Measurements from ENCODE around the gene SETBP1.

The SETBP1 gene

GRCh38 chr18:44987371-44987770, 306.7 kb downstream of the SETBP1 start:
- H3K4me3 ChIP-seq (ENCODE audit: low read length) = no peak overlapping the region

GRCh38 chr18:44988821-44989587, 308.3 kb downstream of the SETBP1 start:
- Histone ChIP-seq H3K27me3 (ENCODE audit: control insufficient read depth, insufficient read depth, low read length) (no peaks in the 10 kb centered on the region), H3K27ac (ENCODE audit: low read length) (no peak overlapping the region), H3K9ac (ENCODE audit: low read length) (no peak overlapping the region)

More at GRCh38 chr18:44987371-44987770, 306.7 kb downstream of the SETBP1 start:
- Histone ChIP-seq H3K9ac (ENCODE audit: low read length) (no peak overlapping the region), H3K27ac (ENCODE audit: low read length) (no peak overlapping the region), H3K9me3 (ENCODE audit: control insufficient read depth, low read depth, low read length) (peaks cover 4% of the 10 kb centered on the region), H3K27me3 (ENCODE audit: control insufficient read depth, insufficient read depth, low read length) (no peaks in the 10 kb centered on the region), H3K4me1 (ENCODE audit: control insufficient read depth, low read depth, low read length) (no peaks in the 10 kb centered on the region), H3K36me3 (ENCODE audit: control insufficient read depth, low read depth, low read length) (no peaks in the 10 kb centered on the region)

GRCh38 chr18:44996261-44996660, 315.6 kb downstream of the SETBP1 start:
- H3K27ac ChIP-seq (ENCODE audit: low read length) = no peak overlapping the region
- no peaks in the 10 kb centered on the region for H3K9me3 ChIP-seq (ENCODE audit: control insufficient read depth, low read depth, low read length)
- H3K36me3 ChIP-seq (ENCODE audit: control insufficient read depth, low read depth, low read length) = no peaks in the 10 kb centered on the region
- H3K4me1 ChIP-seq (ENCODE audit: control insufficient read depth, low read depth, low read length) = no peaks in the 10 kb centered on the region
- H3K9ac ChIP-seq (ENCODE audit: low read length) = no peak overlapping the region
- H3K27me3 ChIP-seq (ENCODE audit: control insufficient read depth, insufficient read depth, low read length) = no peaks in the 10 kb centered on the region
- H3K4me3 ChIP-seq (ENCODE audit: low read length) = no peak overlapping the region

More at GRCh38 chr18:44988821-44989587, 308.3 kb downstream of the SETBP1 start:
- Histone ChIP-seq H3K4me1 (ENCODE audit: control insufficient read depth, low read depth, low read length) (no peaks in the 10 kb centered on the region), H3K9me3 (ENCODE audit: control insufficient read depth, low read depth, low read length) (peaks cover 4% of the 10 kb centered on the region), H3K36me3 (ENCODE audit: control insufficient read depth, low read depth, low read length) (no peaks in the 10 kb centered on the region), H3K4me3 (ENCODE audit: low read length) (no peak overlapping the region)

- no peaks in the 10 kb centered on the region for H3K9me3 ChIP-seq (ENCODE audit: control insufficient read depth, low read depth, low read length)
- H3K4me3 ChIP-seq (ENCODE audit: low read length) = no peak overlapping the region
- no peak overlapping the region for H3K9ac ChIP-seq (ENCODE audit: low read length)
- no peak overlapping the region for H3K27ac ChIP-seq (ENCODE audit: low read length)
- no peaks in the 10 kb centered on the region for H3K36me3 ChIP-seq (ENCODE audit: control insufficient read depth, low read depth, low read length)
- H3K4me1 ChIP-seq (ENCODE audit: control insufficient read depth, low read depth, low read length) = no peaks in the 10 kb centered on the region
- H3K27me3 ChIP-seq (ENCODE audit: control insufficient read depth, insufficient read depth, low read length) = no peaks in the 10 kb centered on the region
Measured at GRCh38 chr18:44997174-44997573, 316.5 kb downstream of the SETBP1 start.

GRCh38 chr18:44998360-44998759, 317.7 kb downstream of the SETBP1 start:
- no peaks in the 10 kb centered on the region for H3K4me1 ChIP-seq (ENCODE audit: control insufficient read depth, low read depth, low read length)
- no peak overlapping the region for H3K27ac ChIP-seq (ENCODE audit: low read length)
- no peaks in the 10 kb centered on the region for H3K27me3 ChIP-seq (ENCODE audit: control insufficient read depth, insufficient read depth, low read length)
- H3K9me3 ChIP-seq (ENCODE audit: control insufficient read depth, low read depth, low read length) = no peaks in the 10 kb centered on the region
- H3K9ac ChIP-seq (ENCODE audit: low read length) = no peak overlapping the region
- no peak overlapping the region for H3K4me3 ChIP-seq (ENCODE audit: low read length)
- no peaks in the 10 kb centered on the region for H3K36me3 ChIP-seq (ENCODE audit: control insufficient read depth, low read depth, low read length)

GRCh38 chr18:45004546-45005080, 323.9 kb downstream of the SETBP1 start:
- Histone ChIP-seq H3K27me3 (ENCODE audit: control insufficient read depth, insufficient read depth, low read length) (no peaks in the 10 kb centered on the region), H3K4me1 (ENCODE audit: control insufficient read depth, low read depth, low read length) (no peaks in the 10 kb centered on the region), H3K27ac (ENCODE audit: low read length) (no peak overlapping the region), H3K36me3 (ENCODE audit: control insufficient read depth, low read depth, low read length) (no peaks in the 10 kb centered on the region), H3K4me3 (ENCODE audit: low read length) (no peak overlapping the region), H3K9me3 (ENCODE audit: control insufficient read depth, low read depth, low read length) (no peaks in the 10 kb centered on the region), H3K9ac (ENCODE audit: low read length) (no peak overlapping the region)

GRCh38 chr18:45006934-45007333, 326.2 kb downstream of the SETBP1 start:
- Histone ChIP-seq H3K27ac (ENCODE audit: low read length) (no peak overlapping the region), H3K4me1 (ENCODE audit: control insufficient read depth, low read depth, low read length) (no peaks in the 10 kb centered on the region), H3K9me3 (ENCODE audit: control insufficient read depth, low read depth, low read length) (no peaks in the 10 kb centered on the region), H3K27me3 (ENCODE audit: control insufficient read depth, insufficient read depth, low read length) (no peaks in the 10 kb centered on the region), H3K9ac (ENCODE audit: low read length) (no peak overlapping the region), H3K36me3 (ENCODE audit: control insufficient read depth, low read depth, low read length) (no peaks in the 10 kb centered on the region), H3K4me3 (ENCODE audit: low read length) (no peak overlapping the region)

- no peaks in the 10 kb centered on the region for H3K36me3 ChIP-seq (ENCODE audit: control insufficient read depth, low read depth, low read length)
- H3K4me1 ChIP-seq (ENCODE audit: control insufficient read depth, low read depth, low read length) = no peaks in the 10 kb centered on the region
- H3K27ac ChIP-seq (ENCODE audit: low read length) = no peak overlapping the region
- H3K9me3 ChIP-seq (ENCODE audit: control insufficient read depth, low read depth, low read length) = no peaks in the 10 kb centered on the region
- no peak overlapping the region for H3K9ac ChIP-seq (ENCODE audit: low read length)
- H3K27me3 ChIP-seq (ENCODE audit: control insufficient read depth, insufficient read depth, low read length) = no peaks in the 10 kb centered on the region
- H3K4me3 ChIP-seq (ENCODE audit: low read length) = no peak overlapping the region
Measured at GRCh38 chr18:45007531-45007930, 326.8 kb downstream of the SETBP1 start.

GRCh38 chr18:45008694-45009413, 328.2 kb downstream of the SETBP1 start:
- Histone ChIP-seq H3K36me3 (ENCODE audit: control insufficient read depth, low read depth, low read length) (no peaks in the 10 kb centered on the region), H3K27me3 (ENCODE audit: control insufficient read depth, insufficient read depth, low read length) (no peaks in the 10 kb centered on the region), H3K4me3 (ENCODE audit: low read length) (no peak overlapping the region), H3K27ac (ENCODE audit: low read length) (no peak overlapping the region), H3K9me3 (ENCODE audit: control insufficient read depth, low read depth, low read length) (no peaks in the 10 kb centered on the region), H3K4me1 (ENCODE audit: control insufficient read depth, low read depth, low read length) (no peaks in the 10 kb centered on the region), H3K9ac (ENCODE audit: low read length) (no peak overlapping the region)

- H3K27ac ChIP-seq (ENCODE audit: low read length) = no peak overlapping the region
- no peak overlapping the region for H3K4me3 ChIP-seq (ENCODE audit: low read length)
- no peaks in the 10 kb centered on the region for H3K27me3 ChIP-seq (ENCODE audit: control insufficient read depth, insufficient read depth, low read length)
- H3K9me3 ChIP-seq (ENCODE audit: control insufficient read depth, low read depth, low read length) = no peaks in the 10 kb centered on the region
- no peak overlapping the region for H3K9ac ChIP-seq (ENCODE audit: low read length)
- H3K36me3 ChIP-seq (ENCODE audit: control insufficient read depth, low read depth, low read length) = no peaks in the 10 kb centered on the region
- H3K4me1 ChIP-seq (ENCODE audit: control insufficient read depth, low read depth, low read length) = no peaks in the 10 kb centered on the region
Measured at GRCh38 chr18:45009756-45010155, 329.1 kb downstream of the SETBP1 start.

- H3K4me1 ChIP-seq (ENCODE audit: control insufficient read depth, low read depth, low read length) = peaks cover 15% of the 10 kb centered on the region
- H3K36me3 ChIP-seq (ENCODE audit: control insufficient read depth, low read depth, low read length) = no peaks in the 10 kb centered on the region
- no peak overlapping the region for H3K4me3 ChIP-seq (ENCODE audit: low read length)
Measured at GRCh38 chr18:45012286-45012685, 331.6 kb downstream of the SETBP1 start.

More at GRCh38 chr18:45012286-45012685, 331.6 kb downstream of the SETBP1 start:
- Histone ChIP-seq H3K9me3 (ENCODE audit: control insufficient read depth, low read depth, low read length) (no peaks in the 10 kb centered on the region), H3K9ac (ENCODE audit: low read length) (no peak overlapping the region), H3K27me3 (ENCODE audit: control insufficient read depth, insufficient read depth, low read length) (no peaks in the 10 kb centered on the region), H3K27ac (ENCODE audit: low read length) (no peak overlapping the region)

Measured in iPS-18a (cell line).